GM12872 (cell line): ENCODE data around the gene CCDC89.

Source experiments
- TF ChIP-seq, protein P1 (sequence below): IDR thresholded peaks from 3 replicates; pipeline ENCODE4 v1.5.1; 2011; ENCODE audit warnings: low read depth, mild to moderate bottlenecking, low read length, moderate library complexity; ENCODE audit not compliant: insufficient read depth

The CCDC89 gene

DNA sequence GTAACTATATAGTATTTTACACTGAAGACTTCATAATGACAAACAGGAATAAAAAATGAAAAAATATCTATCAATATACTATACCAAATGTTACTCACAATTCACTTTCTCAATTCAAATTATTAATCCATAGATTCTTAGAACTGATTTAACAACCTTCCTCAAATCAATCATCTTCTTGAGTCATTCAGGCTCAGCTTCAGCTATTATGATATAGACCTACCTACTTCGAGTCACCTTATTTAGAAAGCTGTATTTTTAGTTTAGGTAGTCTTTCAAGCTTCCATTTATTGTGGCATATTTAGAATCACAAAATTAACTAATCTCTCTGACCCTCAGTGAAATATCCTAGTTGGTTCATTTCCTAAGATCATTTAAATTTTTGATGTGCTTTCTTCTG lies 29.2 kb downstream of the CCDC89 start:
- TF ChIP-seq, protein P1, sequence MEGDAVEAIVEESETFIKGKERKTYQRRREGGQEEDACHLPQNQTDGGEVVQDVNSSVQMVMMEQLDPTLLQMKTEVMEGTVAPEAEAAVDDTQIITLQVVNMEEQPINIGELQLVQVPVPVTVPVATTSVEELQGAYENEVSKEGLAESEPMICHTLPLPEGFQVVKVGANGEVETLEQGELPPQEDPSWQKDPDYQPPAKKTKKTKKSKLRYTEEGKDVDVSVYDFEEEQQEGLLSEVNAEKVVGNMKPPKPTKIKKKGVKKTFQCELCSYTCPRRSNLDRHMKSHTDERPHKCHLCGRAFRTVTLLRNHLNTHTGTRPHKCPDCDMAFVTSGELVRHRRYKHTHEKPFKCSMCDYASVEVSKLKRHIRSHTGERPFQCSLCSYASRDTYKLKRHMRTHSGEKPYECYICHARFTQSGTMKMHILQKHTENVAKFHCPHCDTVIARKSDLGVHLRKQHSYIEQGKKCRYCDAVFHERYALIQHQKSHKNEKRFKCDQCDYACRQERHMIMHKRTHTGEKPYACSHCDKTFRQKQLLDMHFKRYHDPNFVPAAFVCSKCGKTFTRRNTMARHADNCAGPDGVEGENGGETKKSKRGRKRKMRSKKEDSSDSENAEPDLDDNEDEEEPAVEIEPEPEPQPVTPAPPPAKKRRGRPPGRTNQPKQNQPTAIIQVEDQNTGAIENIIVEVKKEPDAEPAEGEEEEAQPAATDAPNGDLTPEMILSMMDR, result no peak

DNA sequence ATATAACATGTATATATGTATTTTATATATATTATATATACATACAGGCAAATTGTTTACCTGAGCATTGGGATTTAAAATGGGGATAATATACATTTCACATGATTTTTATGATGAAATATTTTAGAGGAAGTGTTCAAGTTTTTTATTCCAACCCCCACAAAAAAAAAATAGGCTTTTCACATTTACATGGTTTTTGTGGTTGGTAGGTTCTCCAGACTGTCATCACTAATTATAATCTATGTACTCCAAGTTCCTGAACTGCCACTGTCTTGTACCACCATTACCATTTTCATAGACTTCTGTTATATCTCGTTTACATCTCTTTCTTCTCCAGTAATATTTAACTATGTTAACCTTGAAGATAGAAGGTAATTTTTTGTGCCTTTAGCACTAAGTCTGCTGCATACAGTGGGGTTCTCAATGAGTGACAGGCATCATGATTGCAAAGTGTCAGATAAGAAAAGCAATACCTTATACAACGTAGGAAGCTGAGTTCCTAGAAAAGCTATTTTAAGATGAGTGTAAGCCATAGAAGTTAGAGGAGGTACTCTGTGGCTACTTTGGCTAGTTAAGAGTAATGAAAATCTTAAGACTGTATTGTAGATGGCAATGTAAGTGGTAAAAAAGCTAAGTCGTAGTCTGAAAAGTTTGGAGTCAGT lies 33.1 kb downstream of the CCDC89 start:
- TF ChIP-seq, protein P1, result no peak

DNA sequence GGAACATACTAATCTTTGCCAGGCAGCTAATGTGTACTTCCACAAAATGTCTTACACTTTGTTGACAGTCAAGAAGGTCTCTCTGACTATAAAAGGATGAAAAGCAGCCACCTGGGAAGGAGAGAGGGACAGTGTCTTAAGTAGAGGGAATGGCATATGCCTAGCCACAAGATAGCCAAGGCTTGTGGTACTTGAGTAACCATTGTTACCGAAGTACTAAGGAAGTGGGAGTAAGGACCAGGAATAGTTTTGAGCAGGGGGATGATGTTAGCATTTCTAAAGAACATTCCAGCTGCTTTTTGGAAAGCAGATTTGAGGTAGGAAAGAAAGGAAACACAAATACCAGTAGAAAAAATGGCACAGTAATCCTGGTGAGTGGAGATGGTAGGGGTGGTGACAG lies 34.9 kb downstream of the CCDC89 start:
- TF ChIP-seq, protein P1, result no peak

DNA sequence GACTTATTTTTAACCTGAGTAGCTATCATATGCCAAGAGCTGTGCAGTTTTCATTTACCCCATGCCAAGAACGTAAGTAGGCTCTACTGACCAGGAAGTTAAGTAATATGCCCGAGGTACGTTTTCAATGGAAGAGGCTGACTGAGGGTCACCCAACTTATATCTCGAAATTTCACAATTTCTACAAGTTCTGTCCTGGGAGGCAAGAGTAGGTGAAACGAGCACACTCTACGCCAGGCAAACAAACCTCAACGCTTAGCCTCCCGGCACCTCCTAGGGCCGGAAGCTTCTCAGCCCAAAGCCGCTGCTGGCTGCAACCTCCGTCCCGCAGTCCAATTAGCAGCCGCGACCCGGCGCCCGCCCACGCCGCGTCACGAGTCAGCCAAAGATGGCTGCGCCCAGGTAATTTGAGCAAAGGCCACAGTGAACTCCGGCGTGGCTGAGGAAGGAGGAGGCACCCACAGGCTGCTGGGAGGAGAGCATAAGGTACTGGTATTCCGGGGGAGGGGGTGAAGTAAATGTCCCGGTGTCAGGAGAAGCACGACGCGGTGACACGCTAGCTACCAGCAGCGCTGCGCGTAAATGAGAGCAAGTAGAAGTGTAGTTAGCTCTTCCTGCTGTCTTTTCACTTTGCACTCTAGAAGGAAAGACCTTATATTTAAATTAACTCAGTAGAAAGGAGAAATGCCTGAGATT lies 38.2 kb downstream of the CCDC89 start, which contains the start of gene TMEM126A:
Gene TMEM126A, plus strand, starts transcription at position 364 of the 696 bp plus-strand sequence. CDS start 2,289 bp downstream, outside the sequence.
- TF ChIP-seq, protein P1, result no peak

DNA sequence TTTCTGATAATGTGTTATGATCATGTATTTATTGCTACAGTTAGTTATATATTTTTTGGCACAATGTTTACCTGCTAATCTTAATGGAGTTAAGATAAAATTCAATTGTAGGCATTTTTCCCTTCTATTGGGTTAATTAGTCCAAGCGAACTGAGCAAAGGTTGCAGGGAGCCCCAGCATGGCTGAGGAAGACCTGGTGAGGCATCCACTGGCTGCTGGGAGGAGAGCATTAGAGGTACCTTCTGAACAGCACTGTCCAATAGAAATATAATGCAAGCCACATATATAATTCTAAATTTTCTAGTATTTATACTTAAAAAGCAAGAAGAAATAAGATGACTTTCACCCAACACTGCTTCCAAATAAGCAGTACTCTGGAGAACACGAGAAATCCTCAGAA lies 38.9 kb downstream of the CCDC89 start:
- TF ChIP-seq, protein P1, result no peak

DNA sequence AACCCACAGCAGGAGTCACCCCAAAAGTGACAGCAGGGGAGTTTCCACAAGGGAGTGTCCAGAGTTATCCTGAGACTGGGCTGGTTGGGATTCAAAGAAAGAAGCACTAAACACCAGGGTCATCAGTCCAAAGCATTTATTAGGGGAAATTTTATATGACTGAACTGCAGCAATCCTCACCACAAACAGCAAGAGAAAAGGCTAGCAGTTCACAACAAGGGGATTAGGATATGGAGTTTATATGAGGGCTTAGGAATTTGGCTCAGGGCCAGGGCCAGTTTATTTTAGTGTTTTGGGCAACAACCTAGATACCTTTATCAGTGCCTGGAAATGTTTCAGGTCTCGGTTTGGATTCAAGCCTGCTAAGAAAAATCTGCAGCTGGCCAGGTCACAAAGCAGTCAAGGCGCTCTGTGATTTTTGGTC lies 42.8 kb downstream of the CCDC89 start:
- TF ChIP-seq, protein P1, result no peak

DNA sequence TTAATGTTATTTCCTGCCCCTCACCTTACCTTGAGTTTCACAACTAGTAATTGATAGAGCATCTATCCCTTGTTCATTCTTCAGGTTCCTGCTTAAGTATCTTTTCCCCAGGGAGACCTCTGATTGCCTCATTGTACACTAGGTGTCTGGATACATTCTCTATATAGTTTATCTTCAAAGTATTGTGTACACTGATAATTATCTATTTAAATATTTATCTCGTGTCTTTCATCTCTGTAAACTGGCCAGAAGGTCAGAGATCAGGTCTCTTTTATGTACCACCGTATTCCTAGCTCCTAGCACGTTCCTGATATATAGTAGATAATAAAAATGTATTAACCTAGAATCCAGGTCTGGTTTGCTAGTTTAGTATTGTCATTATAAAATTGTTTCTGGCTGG lies 51.2 kb downstream of the CCDC89 start:
- TF ChIP-seq, protein P1, result no peak
